Mesenchymal stem cell (in vitro differentiated cells and primary cell): ENCODE results near the gene NEK4.

Experiments
- DNase-seq: peaks from one replicate; pipeline ENCODE4 v3.0.0-alpha.2; 2013
- H2AFZ ChIP-seq: one replicate; pipeline ENCODE4 v1.6.1; 2013; ENCODE audit warnings: low read depth, mild to moderate bottlenecking, control low read depth, inconsistent platforms, low read length, moderate library complexity
- H2AK5ac ChIP-seq: 2 replicates; pipeline ENCODE4 v1.6.1; 2013; ENCODE audit warnings: low read length, moderate library complexity, mild to moderate bottlenecking, inconsistent platforms; ENCODE audit not compliant: severe bottlenecking
- H2BK120ac ChIP-seq: one replicate; pipeline ENCODE4 v1.6.1; 2013; ENCODE audit warnings: low read depth, mild to moderate bottlenecking, inconsistent platforms, low read length, moderate library complexity
- H2BK12ac ChIP-seq, 2 experiments: one replicate each; pipeline ENCODE4 v1.6.1; 2013; ENCODE audit warnings: inconsistent platforms in 2 of 2, low read length in 2 of 2, mild to moderate bottlenecking in 2 of 2, moderate library complexity in 2 of 2, control low read depth in 1 of 2
- H2BK15ac ChIP-seq: one replicate; pipeline ENCODE4 v1.6.1; 2013; ENCODE audit warnings: mild to moderate bottlenecking, low read depth, inconsistent platforms; ENCODE audit not compliant: poor library complexity, severe bottlenecking
- H2BK5ac ChIP-seq: 2 replicates; pipeline ENCODE4 v1.6.1; 2013; ENCODE audit warnings: low read depth, mild to moderate bottlenecking, low read length, control low read depth, inconsistent platforms; ENCODE audit not compliant: poor library complexity, severe bottlenecking
- H3K14ac ChIP-seq, 2 experiments: one replicate each; pipeline ENCODE4 v1.6.1; 2013; ENCODE audit warnings: inconsistent platforms in 2 of 2, low read length in 2 of 2, control low read depth in 1 of 2, mild to moderate bottlenecking in 1 of 2, moderate library complexity in 1 of 2
- H3K18ac ChIP-seq, 2 experiments: one replicate each; pipeline ENCODE4 v1.6.1; 2013; ENCODE audit warnings: inconsistent platforms in 2 of 2, low read length in 2 of 2, control low read depth in 1 of 2, low read depth in 1 of 2, mild to moderate bottlenecking in 1 of 2
- H3K23ac ChIP-seq, 2 experiments: one replicate each; pipeline ENCODE4 v1.6.1; 2013; ENCODE audit warnings: inconsistent platforms in 2 of 2, low read length in 2 of 2, mild to moderate bottlenecking in 2 of 2, moderate library complexity in 2 of 2, control low read depth in 1 of 2
- H3K27ac ChIP-seq: 2 replicates; pipeline ENCODE4 v1.5.1; 2013; ENCODE audit warnings: mild to moderate bottlenecking, moderate library complexity, low read length, control low read depth, inconsistent platforms; ENCODE audit not compliant: poor library complexity, severe bottlenecking
- H3K27me3 ChIP-seq, 2 experiments: 2 replicates each; pipeline versions ENCODE4 v1.6.1 to v1.7.0; 2013; ENCODE audit warnings: low read length in 2 of 2, mild to moderate bottlenecking in 2 of 2, moderate library complexity in 2 of 2, control low read depth in 1 of 2, inconsistent platforms in 1 of 2; ENCODE audit not compliant: control insufficient read depth in 1 of 2, insufficient read depth in 1 of 2
- H3K36me3 ChIP-seq, 2 experiments: 2 replicates each; pipeline versions ENCODE4 v1.6.1 to v1.7.0; 2013; ENCODE audit warnings: low read length in 2 of 2, control low read depth in 1 of 2, inconsistent platforms in 1 of 2, low read depth in 1 of 2, mild to moderate bottlenecking in 1 of 2; ENCODE audit not compliant: insufficient read depth in 2 of 2, control insufficient read depth in 1 of 2
- H3K4ac ChIP-seq, 2 experiments: one replicate each; pipeline ENCODE4 v1.6.1; 2013; ENCODE audit warnings: inconsistent platforms in 2 of 2, low read length in 2 of 2, mild to moderate bottlenecking in 2 of 2, moderate library complexity in 2 of 2, control low read depth in 1 of 2, low read depth in 1 of 2
- H3K4me1 ChIP-seq: 2 replicates; pipeline ENCODE4 v1.6.1; 2013; ENCODE audit warnings: low read depth, low read length, control low read depth; ENCODE audit not compliant: control insufficient read depth, insufficient read depth
- H3K4me2 ChIP-seq: 2 replicates; pipeline ENCODE4 v1.6.1; 2013; ENCODE audit warnings: low read length, mild to moderate bottlenecking, inconsistent platforms; ENCODE audit not compliant: poor library complexity, severe bottlenecking
- H3K4me3 ChIP-seq, 2 experiments: 2 replicates each; pipeline versions ENCODE4 v1.5.1 to v1.7.0; 2013; ENCODE audit warnings: low read length in 2 of 2, mild to moderate bottlenecking in 2 of 2, control low read depth in 1 of 2, low read depth in 1 of 2; ENCODE audit not compliant: insufficient read depth in 1 of 2
- H3K79me1 ChIP-seq: replicated peaks from 2 replicates; pipeline ENCODE4 v1.6.1; 2013; ENCODE audit warnings: mild to moderate bottlenecking, control low read depth, low read length, inconsistent platforms; ENCODE audit not compliant: poor library complexity, severe bottlenecking
- H3K9ac ChIP-seq: 2 replicates; pipeline ENCODE4 v1.7.0; 2013; ENCODE audit warnings: mild to moderate bottlenecking, low read length, moderate library complexity
- H3K9me3 ChIP-seq: 2 replicates; pipeline ENCODE4 v1.7.0; 2013; ENCODE audit warnings: mild to moderate bottlenecking, low read length; ENCODE audit not compliant: control insufficient read depth
- H4K8ac ChIP-seq: one replicate; pipeline ENCODE4 v1.6.1; 2013; ENCODE audit warnings: inconsistent platforms, mild to moderate bottlenecking, low read length, moderate library complexity
- H4K91ac ChIP-seq: one replicate; pipeline ENCODE4 v1.6.1; 2013; ENCODE audit warnings: mild to moderate bottlenecking, low read length, inconsistent platforms
- WGBS: methylation state at CpG from one replicate; pipeline ENCODE4 v1.1.7; 2013; ENCODE audit warnings: mixed read lengths; 5-methylcytosine and 5-hydroxymethylcytosine counted together

Gene NEK4

GRCh38 chr3:52754373-52754772, 16.4 kb downstream of the NEK4 start:
- H3K4me2 ChIP-seq, result no peak overlapping the region
- no peak overlapping the region for H2BK15ac ChIP-seq
- no peak overlapping the region for H3K23ac ChIP-seq
- no peak overlapping the region for H2BK12ac ChIP-seq
- 95% methylated on average over 4 of the region's 4 CpGs for WGBS
- H3K4ac ChIP-seq, result no peak overlapping the region
- no peak for DNase-seq
- H3K9ac ChIP-seq, result no peak overlapping the region
- no peak overlapping the region for H4K8ac ChIP-seq
- peaks cover 3% of the 10 kb centered on the region for H3K4me1 ChIP-seq
- no peak overlapping the region for H2AFZ ChIP-seq
- H3K79me1 ChIP-seq, result peaks cover 8% of the 10 kb centered on the region
- no peak overlapping the region for H3K27ac ChIP-seq
- no peak overlapping the region for H3K14ac ChIP-seq
- H2BK120ac ChIP-seq, result no peak overlapping the region
- H3K18ac ChIP-seq, result no peak overlapping the region
- H2BK5ac ChIP-seq, result no peak overlapping the region
- H3K36me3 ChIP-seq, result peaks cover 21 to 59% of the 10 kb centered on the region in 2 experiments
- H4K91ac ChIP-seq, result no peak overlapping the region
- H3K4me3 ChIP-seq, result no peak overlapping the region
- no peaks in the 10 kb centered on the region for H3K27me3 ChIP-seq
- H2AK5ac ChIP-seq, result no peak overlapping the region
- H3K9me3 ChIP-seq, result no peaks in the 10 kb centered on the region

DNA sequence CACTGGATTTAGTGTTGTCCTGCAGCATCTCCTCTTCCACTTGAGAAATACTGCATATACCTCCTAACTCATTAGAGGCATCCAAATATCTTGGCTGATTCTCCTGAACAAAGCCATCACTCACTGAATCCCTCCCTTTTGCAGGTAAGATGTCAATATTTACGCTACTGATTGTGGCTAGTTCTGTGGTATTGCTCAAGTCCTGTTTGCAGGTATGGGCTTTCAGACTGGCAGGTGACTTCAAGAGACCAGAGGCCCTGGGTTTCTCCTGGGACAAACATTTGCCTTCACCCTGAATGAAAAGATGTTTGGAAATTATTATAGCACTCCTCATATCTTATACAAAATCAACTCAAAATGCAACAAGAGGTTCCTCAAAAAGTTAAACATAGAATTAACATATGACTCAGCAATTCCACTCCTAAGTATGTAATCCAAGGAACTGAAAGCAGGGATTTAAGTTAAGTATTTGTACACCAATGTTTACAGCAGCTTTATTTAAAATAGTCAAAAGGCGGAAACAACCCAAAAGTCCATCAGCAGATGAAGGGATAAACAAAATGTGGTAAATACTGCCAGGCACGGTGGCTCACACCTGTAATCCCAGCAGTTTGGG, 18.6 kb downstream of the NEK4 start:
- H3K4me1 ChIP-seq, result peaks cover 3% of the 10 kb centered on the region
- peaks cover 24 to 56% of the 10 kb centered on the region in 2 experiments for H3K36me3 ChIP-seq
- no peak overlapping the region for H3K14ac ChIP-seq
- no peaks in the 10 kb centered on the region for H3K9me3 ChIP-seq
- H2BK12ac ChIP-seq, result no peak overlapping the region
- no peak overlapping the region for H3K4me2 ChIP-seq
- no peak overlapping the region for H2BK5ac ChIP-seq
- no peak overlapping the region for H2AK5ac ChIP-seq
- no peak overlapping the region for H2BK15ac ChIP-seq
- no peak overlapping the region for H3K4ac ChIP-seq
- no peak overlapping the region for H3K18ac ChIP-seq
- no peak overlapping the region for H2AFZ ChIP-seq
- no peak overlapping the region for H4K8ac ChIP-seq
- peaks cover 10% of the 10 kb centered on the region for H3K79me1 ChIP-seq
- no peak overlapping the region for H3K27ac ChIP-seq
- no peak overlapping the region for H3K9ac ChIP-seq
- no peak overlapping the region for H4K91ac ChIP-seq
- H3K4me3 ChIP-seq, result no peak overlapping the region
- 87% methylated on average over 3 of the region's 3 CpGs for WGBS
- no peaks in the 10 kb centered on the region for H3K27me3 ChIP-seq
- H3K23ac ChIP-seq, result no peak overlapping the region
- peak; percentile 41 for DNase-seq
- no peak overlapping the region for H2BK120ac ChIP-seq

GRCh38 chr3:52743721-52744120, 27.0 kb downstream of the NEK4 start:
- H2AK5ac ChIP-seq, result no peak overlapping the region
- no peak overlapping the region for H4K91ac ChIP-seq
- H3K79me1 ChIP-seq, result peaks cover 2% of the 10 kb centered on the region
- 95% methylated on average over 2 of the region's 2 CpGs for WGBS
- H2BK15ac ChIP-seq, result no peak overlapping the region
- no peak overlapping the region for H3K14ac ChIP-seq
- no peak overlapping the region for H3K4ac ChIP-seq
- no peak overlapping the region for H2BK120ac ChIP-seq
- no peak overlapping the region for H2BK5ac ChIP-seq
- no peak overlapping the region for H3K18ac ChIP-seq
- no peak for DNase-seq
- no peak overlapping the region for H3K27ac ChIP-seq
- H2AFZ ChIP-seq, result no peak overlapping the region
- no peak overlapping the region for H3K9ac ChIP-seq
- no peak overlapping the region for H4K8ac ChIP-seq
- no peak overlapping the region for H3K23ac ChIP-seq
- H3K4me1 ChIP-seq, result no peaks in the 10 kb centered on the region
- H3K27me3 ChIP-seq, result no peaks in the 10 kb centered on the region
- no peaks in the 10 kb centered on the region for H3K9me3 ChIP-seq
- H2BK12ac ChIP-seq, result no peak overlapping the region
- peaks cover 36 to 77% of the 10 kb centered on the region in 2 experiments for H3K36me3 ChIP-seq
- H3K4me3 ChIP-seq, result no peak overlapping the region
- H3K4me2 ChIP-seq, result no peak overlapping the region

GRCh38 chr3:52743152-52743551, 27.6 kb downstream of the NEK4 start:
- no peak overlapping the region for H3K18ac ChIP-seq
- no peak overlapping the region for H3K4me3 ChIP-seq
- peaks cover 38 to 76% of the 10 kb centered on the region in 2 experiments for H3K36me3 ChIP-seq
- H2AFZ ChIP-seq, result no peak overlapping the region
- no peak overlapping the region for H3K27ac ChIP-seq
- H3K4ac ChIP-seq, result no peak overlapping the region
- DNase-seq, result no peak
- H3K23ac ChIP-seq, result no peak overlapping the region
- no peak overlapping the region for H2BK120ac ChIP-seq
- peaks cover 3% of the 10 kb centered on the region for H3K79me1 ChIP-seq
- no peaks in the 10 kb centered on the region for H3K9me3 ChIP-seq
- H2AK5ac ChIP-seq, result no peak overlapping the region
- WGBS, result 98% methylated on average over 5 of the region's 5 CpGs
- H4K91ac ChIP-seq, result no peak overlapping the region
- no peak overlapping the region for H2BK15ac ChIP-seq
- H2BK5ac ChIP-seq, result no peak overlapping the region
- H3K14ac ChIP-seq, result no peak overlapping the region
- no peak overlapping the region for H3K4me2 ChIP-seq
- no peak overlapping the region for H2BK12ac ChIP-seq
- H3K9ac ChIP-seq, result no peak overlapping the region
- no peaks in the 10 kb centered on the region for H3K4me1 ChIP-seq
- no peak overlapping the region for H4K8ac ChIP-seq
- H3K27me3 ChIP-seq, result no peaks in the 10 kb centered on the region
